Stimulated activated CD8-positive, alpha-beta memory T cell treated with anti-CD3 and anti-CD28 coated beads, Interleukin-2, amount 100 ng/mL, for 1 hour (primary cell): Measurements from ENCODE around the gene L3MBTL4.

Experiments
- DNase-seq, 2 donors: peaks; one replicate each; pipeline ENCODE4 v3.0.0-alpha.2; 2020; ENCODE audit warnings: low read depth in 2 of 2

L3MBTL4 gene

GRCh38 chr18:6251084-6251483, 163.6 kb downstream of the L3MBTL4 start:
- no peak for DNase-seq

- DNase-seq: no peak
Observed at GRCh38 chr18:6249788-6250187, 164.9 kb downstream of the L3MBTL4 start.

- DNase-seq: no peak
Observed at GRCh38 chr18:6249170-6249569, 165.5 kb downstream of the L3MBTL4 start.

GRCh38 chr18:6248017-6248416, 166.7 kb downstream of the L3MBTL4 start:
- no peak for DNase-seq

GRCh38 chr18:6242004-6242403, 172.7 kb downstream of the L3MBTL4 start:
- no peak for DNase-seq

- no peak for DNase-seq
Observed at GRCh38 chr18:6239716-6240115, 175.0 kb downstream of the L3MBTL4 start.

- DNase-seq: no peak
Observed at GRCh38 chr18:6236258-6236657, 178.5 kb downstream of the L3MBTL4 start.

- no peak for DNase-seq
Observed at GRCh38 chr18:6222271-6222670, 192.4 kb downstream of the L3MBTL4 start.

- no peak for DNase-seq
Observed at GRCh38 chr18:6221602-6222014, 193.1 kb downstream of the L3MBTL4 start.

- DNase-seq: no peak
Observed at GRCh38 chr18:6220129-6220528, 194.6 kb downstream of the L3MBTL4 start.

GRCh38 chr18:6219116-6219717, 195.5 kb downstream of the L3MBTL4 start:
- DNase-seq: no peak

GRCh38 chr18:6215888-6216287, 198.8 kb downstream of the L3MBTL4 start:
- no peak for DNase-seq

- no peak for DNase-seq
Observed at GRCh38 chr18:6211174-6211504, 203.6 kb downstream of the L3MBTL4 start.

- no peak for DNase-seq
Observed at GRCh38 chr18:6210349-6211173, 204.2 kb downstream of the L3MBTL4 start.

- DNase-seq: no peak
Observed at GRCh38 chr18:6207941-6208340, 206.8 kb downstream of the L3MBTL4 start.

GRCh38 chr18:6207116-6207515, 207.6 kb downstream of the L3MBTL4 start:
- DNase-seq: no peak

- no peak for DNase-seq
Observed at GRCh38 chr18:6205706-6206105, 209.0 kb downstream of the L3MBTL4 start.

GRCh38 chr18:6204476-6204875, 210.2 kb downstream of the L3MBTL4 start:
- no peak for DNase-seq

GRCh38 chr18:6203791-6204190, 210.9 kb downstream of the L3MBTL4 start:
- no peak for DNase-seq

GRCh38 chr18:6202861-6203260, 211.8 kb downstream of the L3MBTL4 start:
- no peak for DNase-seq

- no peak for DNase-seq
Observed at GRCh38 chr18:6200204-6200774, 214.4 kb downstream of the L3MBTL4 start.

GRCh38 chr18:6199777-6200176, 214.9 kb downstream of the L3MBTL4 start:
- DNase-seq: no peak

- DNase-seq: no peak
Observed at GRCh38 chr18:6198585-6198984, 216.1 kb downstream of the L3MBTL4 start.
